CD14-positive monocyte (primary cell): Measurements from ENCODE around the gene CENPP. TPM values are rescaled to one million over a fixed set of nuclear protein-coding genes. Genes with fewer than 3 reads are reported as not detected.
A peak's percentile ranks its signal among the peaks of the same experiment; 100 is the strongest.

ENCODE experiments used
- DNase-seq, 3 donors: peaks; one replicate each; pipeline ENCODE4 v3.0.0-alpha.2; 2011 to 2022
- H2AFZ ChIP-seq: 2 replicates; pipeline ENCODE4 v1.6.0; 2012; ENCODE audit warnings: mild to moderate bottlenecking, low read depth, low read length, inconsistent platforms; ENCODE audit not compliant: insufficient read depth, poor library complexity, severe bottlenecking
- H3K27ac ChIP-seq, 2 donors: 1 replicate in 1 of 2; 2 replicates in 1 of 2; pipeline ENCODE4 v1.5.1; 2012 to 2013; ENCODE audit warnings: low read length in 2 of 2, control low read depth in 1 of 2, inconsistent platforms in 1 of 2, low read depth in 1 of 2, mild to moderate bottlenecking in 1 of 2
- H3K27me3 ChIP-seq, 2 donors: one replicate each; pipeline versions ENCODE4 v1.6.0 to v1.6.1; 2011 to 2013; ENCODE audit warnings: low read length in 2 of 2; ENCODE audit not compliant: control insufficient read depth in 2 of 2, insufficient read depth in 2 of 2
- H3K36me3 ChIP-seq, 2 donors: replicated peaks in 1 of 2; 1 replicate in 1 of 2; 2 replicates in 1 of 2; pipeline versions ENCODE4 v1.5.1 to v1.6.1; 2012 to 2013; ENCODE audit warnings: low read length in 2 of 2, control low read depth in 1 of 2, inconsistent platforms in 1 of 2, mild to moderate bottlenecking in 1 of 2; ENCODE audit not compliant: insufficient read depth in 2 of 2, control insufficient read depth in 1 of 2
- H3K4me1 ChIP-seq, 2 donors: 1 replicate in 1 of 2; 2 replicates in 1 of 2; pipeline versions ENCODE4 v1.5.1 to v1.6.1; 2012 to 2013; ENCODE audit warnings: low read length in 2 of 2, control low read depth in 1 of 2, inconsistent platforms in 1 of 2, mild to moderate bottlenecking in 1 of 2, moderate library complexity in 1 of 2; ENCODE audit not compliant: insufficient read depth in 2 of 2, control insufficient read depth in 1 of 2
- H3K4me2 ChIP-seq: replicated peaks from 2 replicates; pipeline ENCODE3; 2012; ENCODE audit warnings: low read length, moderate library complexity, mild to moderate bottlenecking; ENCODE audit not compliant: poor library complexity, severe bottlenecking; ENCODE audit errors: extremely low read depth
- H3K4me3 ChIP-seq, 3 experiments: fragments of 200-600 bp in 1 of 3; sonication (generic) in 1 of 3; replicated peaks in 1 of 3; 1 replicate in 2 of 3; 2 replicates in 1 of 3; pipeline ENCODE4 v1.5.1; 2011 to 2013; ENCODE audit warnings: low read length in 3 of 3, mild to moderate bottlenecking in 3 of 3, control low read depth in 2 of 3, low read depth in 2 of 3, inconsistent platforms in 1 of 3, moderate library complexity in 1 of 3
- H3K79me2 ChIP-seq: 2 replicates; pipeline ENCODE4 v1.6.0; 2012; ENCODE audit warnings: mild to moderate bottlenecking, control low read depth, inconsistent platforms, low read length, moderate library complexity; ENCODE audit not compliant: insufficient read depth
- H3K9ac ChIP-seq: 2 replicates; pipeline ENCODE4 v1.6.0; 2017; ENCODE audit warnings: low read length, mild to moderate bottlenecking; ENCODE audit not compliant: insufficient read depth, poor library complexity, severe bottlenecking
- H3K9me3 ChIP-seq, 2 donors: replicated peaks in 1 of 2; 1 replicate in 1 of 2; 2 replicates in 1 of 2; pipeline versions ENCODE4 v1.5.1 to v1.6.1; 2012 to 2013; ENCODE audit warnings: low read length in 2 of 2, control low read depth in 1 of 2; ENCODE audit not compliant: control insufficient read depth in 1 of 2, insufficient read depth in 1 of 2
- H4K20me1 ChIP-seq: 2 replicates; pipeline ENCODE4 v1.6.0; 2012; ENCODE audit warnings: mild to moderate bottlenecking, low read length, control low read depth, moderate library complexity; ENCODE audit not compliant: insufficient read depth
- H3K27ac Mint-ChIP-seq, 7 donors: one replicate each; pipeline ENCODE4 v1.8.0; 2020; ENCODE audit warnings: mild to moderate bottlenecking in 7 of 7, mixed read lengths in 7 of 7, moderate library complexity in 6 of 7, inconsistent platforms in 2 of 7
- H3K27me3 Mint-ChIP-seq, 3 donors: one replicate each; pipeline ENCODE4 v1.8.0; 2021 to 2022; ENCODE audit warnings: low read depth in 3 of 3, mild to moderate bottlenecking in 3 of 3, mixed read lengths in 3 of 3, moderate library complexity in 3 of 3, inconsistent platforms in 1 of 3
- H3K36me3 Mint-ChIP-seq, 2 donors: one replicate each; pipeline ENCODE4 v1.8.0; 2020; ENCODE audit warnings: mixed read lengths in 2 of 2, inconsistent platforms in 1 of 2, mild to moderate bottlenecking in 1 of 2
- H3K4me1 Mint-ChIP-seq: one replicate; pipeline ENCODE4 v1.8.0; 2020; ENCODE audit warnings: mild to moderate bottlenecking, mixed read lengths
- H3K4me3 Mint-ChIP-seq, 2 donors: one replicate each; pipeline ENCODE4 v1.8.0; 2020; ENCODE audit warnings: mild to moderate bottlenecking in 2 of 2, mixed read lengths in 2 of 2, moderate library complexity in 1 of 2
- H3K9me3 Mint-ChIP-seq, 7 donors: one replicate each; pipeline ENCODE4 v1.8.0; 2020 to 2022; ENCODE audit warnings: mixed read lengths in 7 of 7, mild to moderate bottlenecking in 6 of 7, moderate library complexity in 6 of 7, inconsistent platforms in 2 of 7
- WGBS: methylation state at CpG from one replicate; pipeline ENCODE4 v1.1.5; 2013; ENCODE audit warnings: missing lambda C conversion rate; ENCODE audit not compliant: insufficient coverage; 5-methylcytosine and 5-hydroxymethylcytosine counted together
- intact Hi-C, 2 donors: fragments of 100-400 bp; cut with micrococcal nuclease; formaldehyde crosslinking; loops; one replicate each; pipeline versions ENCODE4 v1.15.0 to v1.15.1; 2023
- polyA plus RNA-seq, 3 donors: library from polyadenylated mRNA; depleted of rRNA in 1 of 3; unstranded in 2 of 3; stranded (reverse) in 1 of 3; fragments of 300-500 nt in 2 of 3; fragments of >200 nt in 1 of 3; fragmentation: Illumina TruSeq in 2 of 3; gene quantifications; 1 replicate in 2 of 3; 2 replicates in 1 of 3; pipeline ENCODE4 v1.2.3, GENCODE V29; 2012 to 2021
- TF ChIP-seq, protein P1 (sequence below): fragments of 200-600 bp; IDR thresholded peaks from one replicate; pipeline ENCODE4 v1.8.0; 2022; ENCODE audit warnings: antibody characterized with exemption, mild to moderate bottlenecking

Gene CENPP
- polyA plus RNA-seq, 3 donors: 0.50 to 1.1 (median 1.1) TPM

DNA sequence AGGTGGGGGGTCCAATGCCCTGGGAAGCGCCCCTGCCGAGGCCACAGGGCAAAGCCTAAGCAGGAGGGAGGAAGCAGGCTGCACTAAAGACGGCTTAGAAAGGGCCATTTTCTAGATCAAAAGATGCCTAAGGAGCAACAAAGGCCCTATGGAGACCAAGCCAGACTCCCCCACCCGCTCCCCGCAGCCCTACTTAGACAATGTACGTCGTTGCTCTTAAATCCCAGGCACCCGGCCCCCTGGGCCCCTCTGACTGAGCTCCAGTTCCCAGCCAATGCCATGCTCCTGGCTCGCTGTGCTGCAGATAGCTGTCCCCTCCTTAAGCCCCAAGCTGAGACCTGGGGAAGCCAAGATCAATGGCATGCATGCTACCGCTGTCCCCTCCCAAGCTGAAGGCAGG, 333.8 kb downstream of the CENPP start:
- no peak overlapping the region for H3K4me2 ChIP-seq
- no peaks in the 10 kb centered on the region for H3K4me1 ChIP-seq
- 98% methylated on average over 10 of the region's 10 CpGs for WGBS
- H3K9ac ChIP-seq: no peak overlapping the region
- peaks cover 45 to 56% of the 10 kb centered on the region in 2 donors for H3K36me3 Mint-ChIP-seq
- H3K4me3 ChIP-seq: no peak overlapping the region
- H3K27ac Mint-ChIP-seq: peak overlapping the region in 2 of 7 donors; percentile 14 to 48
- no peaks in the 10 kb centered on the region for H3K9me3 Mint-ChIP-seq
- H3K27me3 ChIP-seq: no peaks in the 10 kb centered on the region
- peaks cover 53% of the 10 kb centered on the region for H3K79me2 ChIP-seq
- peaks cover 0 to 2% (median 0%) of the 10 kb centered on the region in 3 donors for H3K27me3 Mint-ChIP-seq
- H3K36me3 ChIP-seq: peaks cover 31 to 72% of the 10 kb centered on the region in 2 donors
- no peak overlapping the region for H3K4me3 Mint-ChIP-seq
- H4K20me1 ChIP-seq: peaks cover 49% of the 10 kb centered on the region
- H3K9me3 ChIP-seq: no peaks in the 10 kb centered on the region
- no peak overlapping the region for H2AFZ ChIP-seq
- intact Hi-C loops: no loop called here
- TF ChIP-seq, protein P1, sequence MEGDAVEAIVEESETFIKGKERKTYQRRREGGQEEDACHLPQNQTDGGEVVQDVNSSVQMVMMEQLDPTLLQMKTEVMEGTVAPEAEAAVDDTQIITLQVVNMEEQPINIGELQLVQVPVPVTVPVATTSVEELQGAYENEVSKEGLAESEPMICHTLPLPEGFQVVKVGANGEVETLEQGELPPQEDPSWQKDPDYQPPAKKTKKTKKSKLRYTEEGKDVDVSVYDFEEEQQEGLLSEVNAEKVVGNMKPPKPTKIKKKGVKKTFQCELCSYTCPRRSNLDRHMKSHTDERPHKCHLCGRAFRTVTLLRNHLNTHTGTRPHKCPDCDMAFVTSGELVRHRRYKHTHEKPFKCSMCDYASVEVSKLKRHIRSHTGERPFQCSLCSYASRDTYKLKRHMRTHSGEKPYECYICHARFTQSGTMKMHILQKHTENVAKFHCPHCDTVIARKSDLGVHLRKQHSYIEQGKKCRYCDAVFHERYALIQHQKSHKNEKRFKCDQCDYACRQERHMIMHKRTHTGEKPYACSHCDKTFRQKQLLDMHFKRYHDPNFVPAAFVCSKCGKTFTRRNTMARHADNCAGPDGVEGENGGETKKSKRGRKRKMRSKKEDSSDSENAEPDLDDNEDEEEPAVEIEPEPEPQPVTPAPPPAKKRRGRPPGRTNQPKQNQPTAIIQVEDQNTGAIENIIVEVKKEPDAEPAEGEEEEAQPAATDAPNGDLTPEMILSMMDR: no peak
- peaks cover 4% of the 10 kb centered on the region for H3K4me1 Mint-ChIP-seq
- DNase-seq: no peak
- no peak overlapping the region for H3K27ac ChIP-seq

DNA sequence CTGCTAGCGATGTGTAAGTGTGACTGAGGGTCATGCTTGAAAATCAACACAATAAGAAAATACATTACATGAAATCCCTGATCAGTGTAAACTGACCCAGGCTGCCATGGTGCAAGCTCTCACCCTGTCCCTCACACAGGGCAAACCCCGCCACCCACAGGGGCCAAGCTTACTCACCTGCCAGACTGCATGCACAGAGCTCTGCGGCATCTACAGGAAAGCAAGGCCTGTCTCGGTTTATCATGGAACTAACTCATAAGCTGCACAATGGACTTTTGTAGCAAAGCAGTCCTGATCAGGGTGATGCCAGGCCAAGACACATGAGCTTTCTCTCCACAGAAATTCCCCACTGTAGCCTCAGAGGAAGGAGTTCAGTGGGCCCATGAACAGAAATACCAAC, 334.5 kb downstream of the CENPP start:
- no peak for DNase-seq
- H3K27me3 Mint-ChIP-seq: no peaks in the 10 kb centered on the region
- Histone ChIP-seq H3K4me1 (no peaks in the 10 kb centered on the region), H3K27ac (no peak overlapping the region), H3K36me3 (peaks cover 27 to 68% of the 10 kb centered on the region in 2 donors), H3K9ac (no peak overlapping the region), H2AFZ (no peak overlapping the region), H3K4me2 (no peak overlapping the region), H3K79me2 (peaks cover 59% of the 10 kb centered on the region), H3K4me3 (no peak overlapping the region), H4K20me1 (peaks cover 56% of the 10 kb centered on the region), H3K9me3 (no peaks in the 10 kb centered on the region), H3K27me3 (no peaks in the 10 kb centered on the region)
- H3K9me3 Mint-ChIP-seq: no peaks in the 10 kb centered on the region
- peaks cover 43 to 54% of the 10 kb centered on the region in 2 donors for H3K36me3 Mint-ChIP-seq
- 96% methylated on average over 3 of the region's 4 CpGs for WGBS
- peak overlapping the region in 1 of 7 donors; percentile 63 for H3K27ac Mint-ChIP-seq
- no peak overlapping the region for H3K4me3 Mint-ChIP-seq
- TF ChIP-seq, protein P1: no peak
- intact Hi-C loops: no loop called here
- peaks cover 4% of the 10 kb centered on the region for H3K4me1 Mint-ChIP-seq
